ENCODE data around the gene ALLC. TPM values are rescaled to one million over a fixed set of nuclear protein-coding genes. Genes with fewer than 3 reads are reported as not detected.

Gene ALLC
- total RNA-seq, 1 donor from 2014 or later, result not detected

- no peak for DNase-seq
- Histone ChIP-seq H3K9me3 (replicated peaks) (peaks cover 15% of the 10 kb centered on the region), H3K36me3 (no peaks in the 10 kb centered on the region), H3K27ac (replicated peaks) (no peak overlapping the region), H3K4me3 (no peak overlapping the region), H3K4me1 (peaks cover 28% of the 10 kb centered on the region), H3K27me3 (ENCODE audit: low read depth) (no peaks in the 10 kb centered on the region)
- intact Hi-C loops (cut with micrococcal nuclease), result no loop called here
- no peak for TF ChIP-seq CTCF (IDR thresholded peaks at IDR 0.05; ENCODE audit: borderline replicate concordance)
Observed at GRCh38 chr2:3625186-3625585, 32.8 kb upstream of the ALLC start.

- Histone ChIP-seq H3K27ac (replicated peaks) (peak overlapping the region; percentile 81), H3K27me3 (ENCODE audit: low read depth) (no peaks in the 10 kb centered on the region), H3K4me3 (no peak overlapping the region), H3K4me1 (peaks cover 31% of the 10 kb centered on the region), H3K9me3 (replicated peaks) (peaks cover 15% of the 10 kb centered on the region), H3K36me3 (no peaks in the 10 kb centered on the region)
- no peak for TF ChIP-seq CTCF (IDR thresholded peaks at IDR 0.05; ENCODE audit: borderline replicate concordance)
- no peak for DNase-seq
- intact Hi-C loops (cut with micrococcal nuclease), result no loop called here
Observed at GRCh38 chr2:3626118-3626811, 31.7 kb upstream of the ALLC start.

GRCh38 chr2:3626812-3627499 is 31.0 kb upstream of the ALLC start:
- peaks cover 15% of the 10 kb centered on the region for H3K9me3 ChIP-seq (replicated peaks)
- no peaks in the 10 kb centered on the region for H3K27me3 ChIP-seq (ENCODE audit: low read depth)
- intact Hi-C loops (cut with micrococcal nuclease), result no loop called here
- no peak for DNase-seq
- H3K4me1 ChIP-seq, result peaks cover 31% of the 10 kb centered on the region
- H3K27ac ChIP-seq (replicated peaks), result peak overlapping the region; percentile 81
- no peaks in the 10 kb centered on the region for H3K36me3 ChIP-seq
- TF ChIP-seq CTCF (IDR thresholded peaks at IDR 0.05; ENCODE audit: borderline replicate concordance), result peak; percentile 3
- H3K4me3 ChIP-seq, result no peak overlapping the region

GRCh38 chr2:3627500-3628100 is 30.4 kb upstream of the ALLC start:
- H3K4me3 ChIP-seq, result no peak overlapping the region
- no peaks in the 10 kb centered on the region for H3K27me3 ChIP-seq (ENCODE audit: low read depth)
- H3K9me3 ChIP-seq (replicated peaks), result peaks cover 15% of the 10 kb centered on the region
- intact Hi-C loops (cut with micrococcal nuclease), result no loop called here
- H3K4me1 ChIP-seq, result peaks cover 31% of the 10 kb centered on the region
- DNase-seq, result no peak
- H3K36me3 ChIP-seq, result no peaks in the 10 kb centered on the region
- H3K27ac ChIP-seq (replicated peaks), result no peak overlapping the region
- TF ChIP-seq CTCF (IDR thresholded peaks at IDR 0.05; ENCODE audit: borderline replicate concordance), result no peak

GRCh38 chr2:3628241-3628679 is 29.7 kb upstream of the ALLC start:
- Histone ChIP-seq H3K4me1 (peaks cover 36% of the 10 kb centered on the region), H3K36me3 (no peaks in the 10 kb centered on the region), H3K27me3 (ENCODE audit: low read depth) (no peaks in the 10 kb centered on the region), H3K4me3 (no peak overlapping the region), H3K27ac (replicated peaks) (no peak overlapping the region), H3K9me3 (replicated peaks) (peaks cover 9% of the 10 kb centered on the region)
- intact Hi-C loops (cut with micrococcal nuclease), result no loop called here
- no peak for DNase-seq
- TF ChIP-seq CTCF (IDR thresholded peaks at IDR 0.05; ENCODE audit: borderline replicate concordance), result no peak
